ENCODE data around the gene SLC39A8. TPM values are rescaled to one million over a fixed set of nuclear protein-coding genes. Genes with fewer than 3 reads are reported as not detected.

Gene SLC39A8

GRCh38 chr4:102217345-102217744, 127.9 kb downstream of the SLC39A8 start:
- WGBS, 2 donors (ENCODE audit: extremely low coverage in 2 of 2, insufficient read length in 2 of 2, insufficient replicate concordance in 1 of 2): no CpG with 5 or more reads among the region's 3 CpGs
- H2BK5ac ChIP-seq (ENCODE audit: low read length): no peak overlapping the region
- H2BK120ac ChIP-seq (ENCODE audit: low read depth, low read length): no peak overlapping the region
- H4K91ac ChIP-seq (ENCODE audit: low read depth, low read length, poor library complexity): no peak overlapping the region
- H2BK12ac ChIP-seq (ENCODE audit: low read length): no peak overlapping the region
- no peaks in the 10 kb centered on the region for H3K27me3 ChIP-seq (ENCODE audit: control insufficient read depth in 3 of 3, insufficient read depth in 3 of 3, low read depth in 1 of 3, low read length in 3 of 3)
- no peak overlapping the region for H3K27ac ChIP-seq (replicated peaks; ENCODE audit: low read length)
- H2AFZ ChIP-seq (ENCODE audit: low read length): no peak overlapping the region
- no peaks in the 10 kb centered on the region for H3K9me3 ChIP-seq (replicated peaks in 1 of 2; ENCODE audit: control insufficient read depth in 2 of 2, insufficient read depth in 1 of 2, low read depth in 1 of 2, low read length in 2 of 2)
- H3K23ac ChIP-seq (ENCODE audit: low read depth, low read length, poor library complexity): no peak overlapping the region
- H3K4me3 ChIP-seq (ENCODE audit: low read length in 2 of 2): no peak overlapping the region
- peaks cover 9 to 11% of the 10 kb centered on the region in 2 donors for H3K4me1 ChIP-seq (ENCODE audit: control insufficient read depth in 2 of 2, insufficient read depth in 1 of 2, low read depth in 1 of 2, low read length in 2 of 2)
- no peak overlapping the region for H3K18ac ChIP-seq (ENCODE audit: low read length)
- H4K8ac ChIP-seq (ENCODE audit: low read depth, low read length): no peak overlapping the region
- DNase-seq (ENCODE audit: low spot score): no peak
- H3K4me2 ChIP-seq (ENCODE audit: insufficient read depth, low read length, poor library complexity, severe bottlenecking): no peak overlapping the region
- no peak overlapping the region for H3K14ac ChIP-seq (ENCODE audit: low read length)
- H3K9ac ChIP-seq (ENCODE audit: low read depth, low read length, poor library complexity): no peak overlapping the region
- no peaks in the 10 kb centered on the region for H3K36me3 ChIP-seq (replicated peaks in 1 of 2; ENCODE audit: control insufficient read depth in 2 of 2, insufficient read depth in 2 of 2, low read length in 2 of 2)
- no peak overlapping the region for H3K4ac ChIP-seq (ENCODE audit: low read length)
- no peak overlapping the region for H2BK15ac ChIP-seq (ENCODE audit: low read length)
- no peaks in the 10 kb centered on the region for H3K79me1 ChIP-seq (ENCODE audit: low read depth, low read length)
- no peak overlapping the region for H2AK5ac ChIP-seq (ENCODE audit: low read depth, low read length)

- no peak for DNase-seq (ENCODE audit: low spot score)
- no peak overlapping the region for H3K4me2 ChIP-seq (ENCODE audit: insufficient read depth, low read length, poor library complexity, severe bottlenecking)
- no peak overlapping the region for H4K91ac ChIP-seq (ENCODE audit: low read depth, low read length, poor library complexity)
- no peak overlapping the region for H2BK15ac ChIP-seq (ENCODE audit: low read length)
- no peaks in the 10 kb centered on the region for H3K36me3 ChIP-seq (replicated peaks in 1 of 2; ENCODE audit: control insufficient read depth in 2 of 2, insufficient read depth in 2 of 2, low read length in 2 of 2)
- H3K23ac ChIP-seq (ENCODE audit: low read depth, low read length, poor library complexity): no peak overlapping the region
- no peak overlapping the region for H2BK5ac ChIP-seq (ENCODE audit: low read length)
- WGBS, 2 donors (ENCODE audit: extremely low coverage in 2 of 2, insufficient read length in 2 of 2, insufficient replicate concordance in 1 of 2): no CpG with 5 or more reads among the region's 3 CpGs
- H2AFZ ChIP-seq (ENCODE audit: low read length): peak overlapping the region; percentile 35
- H3K79me1 ChIP-seq (ENCODE audit: low read depth, low read length): no peaks in the 10 kb centered on the region
- no peak overlapping the region for H2BK12ac ChIP-seq (ENCODE audit: low read length)
- H3K4ac ChIP-seq (ENCODE audit: low read length): no peak overlapping the region
- H2AK5ac ChIP-seq (ENCODE audit: low read depth, low read length): no peak overlapping the region
- H3K9me3 ChIP-seq (replicated peaks in 1 of 2; ENCODE audit: control insufficient read depth in 2 of 2, insufficient read depth in 1 of 2, low read depth in 1 of 2, low read length in 2 of 2): peaks cover 0 to 1% of the 10 kb centered on the region in 2 donors
- no peak overlapping the region for H2BK120ac ChIP-seq (ENCODE audit: low read depth, low read length)
- no peak overlapping the region for H3K4me3 ChIP-seq (ENCODE audit: low read length in 2 of 2)
- H3K4me1 ChIP-seq (ENCODE audit: control insufficient read depth in 2 of 2, insufficient read depth in 1 of 2, low read depth in 1 of 2, low read length in 2 of 2): peaks cover 9 to 11% of the 10 kb centered on the region in 2 donors
- H3K27me3 ChIP-seq (ENCODE audit: control insufficient read depth in 3 of 3, insufficient read depth in 3 of 3, low read depth in 1 of 3, low read length in 3 of 3): no peaks in the 10 kb centered on the region
- H3K18ac ChIP-seq (ENCODE audit: low read length): peak overlapping the region; percentile 19
- no peak overlapping the region for H4K8ac ChIP-seq (ENCODE audit: low read depth, low read length)
- no peak overlapping the region for H3K14ac ChIP-seq (ENCODE audit: low read length)
- H3K27ac ChIP-seq (replicated peaks; ENCODE audit: low read length): no peak overlapping the region
- no peak overlapping the region for H3K9ac ChIP-seq (ENCODE audit: low read depth, low read length, poor library complexity)
These were observed 128.6 kb downstream of the SLC39A8 start for GRCh38 chr4:102216666-102217065.

DNA sequence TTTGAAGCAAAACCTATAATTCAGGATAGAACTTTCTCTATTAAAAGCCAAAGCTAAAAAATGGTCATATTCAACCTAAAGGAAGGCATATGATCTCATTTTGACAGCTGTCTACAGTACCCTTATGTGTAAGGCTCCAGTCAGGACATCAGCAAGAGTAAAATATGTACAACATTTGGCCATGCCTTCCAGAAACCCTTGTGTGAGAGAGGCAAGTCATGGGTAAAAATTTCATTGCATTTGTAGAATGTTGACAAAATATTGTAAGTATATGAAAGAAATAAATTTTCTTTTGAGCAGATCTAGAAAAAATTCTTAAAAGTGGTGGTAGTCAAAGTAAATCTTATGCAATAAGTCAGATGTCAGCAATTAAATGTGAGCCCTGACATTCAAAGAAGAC, 132.3 kb downstream of the SLC39A8 start:
- Histone ChIP-seq H3K79me1 (ENCODE audit: low read depth, low read length) (no peaks in the 10 kb centered on the region), H3K9ac (ENCODE audit: low read depth, low read length, poor library complexity) (no peak overlapping the region), H2AK5ac (ENCODE audit: low read depth, low read length) (no peak overlapping the region), H3K14ac (ENCODE audit: low read length) (no peak overlapping the region), H2AFZ (ENCODE audit: low read length) (no peak overlapping the region), H2BK15ac (ENCODE audit: low read length) (no peak overlapping the region), H3K23ac (ENCODE audit: low read depth, low read length, poor library complexity) (no peak overlapping the region), H2BK5ac (ENCODE audit: low read length) (no peak overlapping the region), H3K27me3 (ENCODE audit: control insufficient read depth in 3 of 3, insufficient read depth in 3 of 3, low read depth in 1 of 3, low read length in 3 of 3) (no peaks in the 10 kb centered on the region), H3K18ac (ENCODE audit: low read length) (no peak overlapping the region), H3K4me3 (ENCODE audit: low read length in 2 of 2) (no peak overlapping the region), H3K36me3 (replicated peaks in 1 of 2; ENCODE audit: control insufficient read depth in 2 of 2, insufficient read depth in 2 of 2, low read length in 2 of 2) (no peaks in the 10 kb centered on the region), H2BK12ac (ENCODE audit: low read length) (no peak overlapping the region), H2BK120ac (ENCODE audit: low read depth, low read length) (no peak overlapping the region), H4K91ac (ENCODE audit: low read depth, low read length, poor library complexity) (no peak overlapping the region), H3K27ac (replicated peaks; ENCODE audit: low read length) (no peak overlapping the region), H3K4me1 (ENCODE audit: control insufficient read depth in 2 of 2, insufficient read depth in 1 of 2, low read depth in 1 of 2, low read length in 2 of 2) (peaks cover 0 to 5% of the 10 kb centered on the region in 2 donors), H4K8ac (ENCODE audit: low read depth, low read length) (no peak overlapping the region), H3K4me2 (ENCODE audit: insufficient read depth, low read length, poor library complexity, severe bottlenecking) (no peak overlapping the region), H3K9me3 (replicated peaks in 1 of 2; ENCODE audit: control insufficient read depth in 2 of 2, insufficient read depth in 1 of 2, low read depth in 1 of 2, low read length in 2 of 2) (peaks cover 2 to 6% of the 10 kb centered on the region in 2 donors), H3K4ac (ENCODE audit: low read length) (no peak overlapping the region)
- no peak for DNase-seq (ENCODE audit: low spot score)

Small RNAs within 50 kb of the gene (small RNA-seq; reads per million reads assigned to genes)
- gene RN7SL728P (ENCODE audit: insufficient read depth): not detected
